ENCODE data around the gene SOX1. TPM values are rescaled to one million over a fixed set of nuclear protein-coding genes. Genes with fewer than 3 reads are reported as not detected.

The SOX1 gene
- total RNA-seq, 1 experiment from 2014 or later: 0.15 TPM

DNA sequence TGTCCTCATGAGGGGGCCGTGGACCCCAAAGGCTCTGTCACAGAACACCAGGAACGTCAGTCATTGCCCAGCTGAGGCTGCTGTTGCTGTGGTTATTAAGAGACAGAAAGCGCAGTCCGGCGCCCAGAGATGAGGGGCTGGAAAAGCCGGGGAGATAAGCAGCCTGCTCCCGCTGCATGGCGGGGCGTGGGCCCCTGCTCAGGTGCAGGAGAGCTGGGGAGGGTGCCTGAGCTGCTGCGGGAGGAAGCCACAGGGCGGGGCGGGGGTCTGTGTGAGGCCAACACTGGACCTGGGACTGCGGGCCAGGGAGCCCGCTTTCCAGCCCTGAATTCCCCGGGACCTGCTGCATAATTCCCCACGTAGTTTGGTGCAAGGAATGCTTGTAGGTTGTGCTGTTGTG, 11.3 kb downstream of the SOX1 start:
- ChIA-PET POLR2A (no interaction called here), CTCF (interaction anchor here (1.3 to 2.3 kb wide), 2 partner anchors 12 to 365 kb away, joined by 3 to 13 read pairs; no protein-coding TSS in a partner anchor)
- peaks cover 24% of the 10 kb centered on the region for H3K4me1 Mint-ChIP-seq
- H3K4me3 Mint-ChIP-seq: no peak overlapping the region
- no peaks in the 10 kb centered on the region for H3K36me3 Mint-ChIP-seq
- H3K9me3 Mint-ChIP-seq: peaks cover 6% of the 10 kb centered on the region
- no peak for TF ChIP-seq ZNF121 (CRISPR knock-in tag; IDR thresholded peaks at IDR 0.05)
- no peak for TF ChIP-seq TCF7 (CRISPR knock-in tag; IDR thresholded peaks at IDR 0.05; ENCODE audit: low read depth)
- TF ChIP-seq FOXP1 (CRISPR knock-in tag; IDR thresholded peaks at IDR 0.05; ENCODE audit: borderline replicate concordance): no peak
- TF ChIP-seq, protein P1, sequence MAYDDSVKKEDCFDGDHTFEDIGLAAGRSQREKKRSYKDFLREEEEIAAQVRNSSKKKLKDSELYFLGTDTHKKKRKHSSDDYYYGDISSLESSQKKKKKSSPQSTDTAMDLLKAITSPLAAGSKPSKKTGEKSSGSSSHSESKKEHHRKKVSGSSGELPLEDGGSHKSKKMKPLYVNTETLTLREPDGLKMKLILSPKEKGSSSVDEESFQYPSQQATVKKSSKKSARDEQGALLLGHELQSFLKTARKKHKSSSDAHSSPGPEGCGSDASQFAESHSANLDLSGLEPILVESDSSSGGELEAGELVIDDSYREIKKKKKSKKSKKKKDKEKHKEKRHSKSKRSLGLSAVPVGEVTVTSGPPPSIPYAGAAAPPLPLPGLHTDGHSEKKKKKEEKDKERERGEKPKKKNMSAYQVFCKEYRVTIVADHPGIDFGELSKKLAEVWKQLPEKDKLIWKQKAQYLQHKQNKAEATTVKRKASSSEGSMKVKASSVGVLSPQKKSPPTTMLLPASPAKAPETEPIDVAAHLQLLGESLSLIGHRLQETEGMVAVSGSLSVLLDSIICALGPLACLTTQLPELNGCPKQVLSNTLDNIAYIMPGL (CRISPR knock-in tag; IDR thresholded peaks at IDR 0.05): no peak
- TF ChIP-seq ETV6 (CRISPR knock-in tag; IDR thresholded peaks at IDR 0.05): no peak
- TF ChIP-seq, protein P2, sequence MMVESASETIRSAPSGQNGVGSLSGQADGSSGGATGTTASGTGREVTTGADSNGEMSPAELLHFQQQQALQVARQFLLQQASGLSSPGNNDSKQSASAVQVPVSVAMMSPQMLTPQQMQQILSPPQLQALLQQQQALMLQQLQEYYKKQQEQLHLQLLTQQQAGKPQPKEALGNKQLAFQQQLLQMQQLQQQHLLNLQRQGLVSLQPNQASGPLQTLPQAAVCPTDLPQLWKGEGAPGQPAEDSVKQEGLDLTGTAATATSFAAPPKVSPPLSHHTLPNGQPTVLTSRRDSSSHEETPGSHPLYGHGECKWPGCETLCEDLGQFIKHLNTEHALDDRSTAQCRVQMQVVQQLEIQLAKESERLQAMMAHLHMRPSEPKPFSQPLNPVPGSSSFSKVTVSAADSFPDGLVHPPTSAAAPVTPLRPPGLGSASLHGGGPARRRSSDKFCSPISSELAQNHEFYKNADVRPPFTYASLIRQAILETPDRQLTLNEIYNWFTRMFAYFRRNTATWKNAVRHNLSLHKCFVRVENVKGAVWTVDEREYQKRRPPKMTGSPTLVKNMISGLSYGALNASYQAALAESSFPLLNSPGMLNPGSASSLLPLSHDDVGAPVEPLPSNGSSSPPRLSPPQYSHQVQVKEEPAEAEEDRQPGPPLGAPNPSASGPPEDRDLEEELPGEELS (CRISPR knock-in tag; IDR thresholded peaks at IDR 0.05): no peak
- TF ChIP-seq, protein P3, sequence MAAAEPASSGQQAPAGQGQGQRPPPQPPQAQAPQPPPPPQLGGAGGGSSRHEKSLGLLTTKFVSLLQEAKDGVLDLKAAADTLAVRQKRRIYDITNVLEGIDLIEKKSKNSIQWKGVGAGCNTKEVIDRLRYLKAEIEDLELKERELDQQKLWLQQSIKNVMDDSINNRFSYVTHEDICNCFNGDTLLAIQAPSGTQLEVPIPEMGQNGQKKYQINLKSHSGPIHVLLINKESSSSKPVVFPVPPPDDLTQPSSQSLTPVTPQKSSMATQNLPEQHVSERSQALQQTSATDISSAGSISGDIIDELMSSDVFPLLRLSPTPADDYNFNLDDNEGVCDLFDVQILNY (CRISPR knock-in tag; IDR thresholded peaks at IDR 0.05): no peak
- no peak for TF ChIP-seq TP53 (CRISPR knock-in tag; IDR thresholded peaks at IDR 0.05)
- TF ChIP-seq MXD4 (CRISPR knock-in tag; IDR thresholded peaks at IDR 0.05; ENCODE audit: borderline replicate concordance): no peak
- TF ChIP-seq, protein P4, sequence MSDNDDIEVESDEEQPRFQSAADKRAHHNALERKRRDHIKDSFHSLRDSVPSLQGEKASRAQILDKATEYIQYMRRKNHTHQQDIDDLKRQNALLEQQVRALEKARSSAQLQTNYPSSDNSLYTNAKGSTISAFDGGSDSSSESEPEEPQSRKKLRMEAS (CRISPR knock-in tag; IDR thresholded peaks at IDR 0.05): no peak
- TF ChIP-seq ZNF263 (CRISPR knock-in tag; IDR thresholded peaks at IDR 0.05; ENCODE audit: low read depth): no peak
- TF ChIP-seq, protein P5, sequence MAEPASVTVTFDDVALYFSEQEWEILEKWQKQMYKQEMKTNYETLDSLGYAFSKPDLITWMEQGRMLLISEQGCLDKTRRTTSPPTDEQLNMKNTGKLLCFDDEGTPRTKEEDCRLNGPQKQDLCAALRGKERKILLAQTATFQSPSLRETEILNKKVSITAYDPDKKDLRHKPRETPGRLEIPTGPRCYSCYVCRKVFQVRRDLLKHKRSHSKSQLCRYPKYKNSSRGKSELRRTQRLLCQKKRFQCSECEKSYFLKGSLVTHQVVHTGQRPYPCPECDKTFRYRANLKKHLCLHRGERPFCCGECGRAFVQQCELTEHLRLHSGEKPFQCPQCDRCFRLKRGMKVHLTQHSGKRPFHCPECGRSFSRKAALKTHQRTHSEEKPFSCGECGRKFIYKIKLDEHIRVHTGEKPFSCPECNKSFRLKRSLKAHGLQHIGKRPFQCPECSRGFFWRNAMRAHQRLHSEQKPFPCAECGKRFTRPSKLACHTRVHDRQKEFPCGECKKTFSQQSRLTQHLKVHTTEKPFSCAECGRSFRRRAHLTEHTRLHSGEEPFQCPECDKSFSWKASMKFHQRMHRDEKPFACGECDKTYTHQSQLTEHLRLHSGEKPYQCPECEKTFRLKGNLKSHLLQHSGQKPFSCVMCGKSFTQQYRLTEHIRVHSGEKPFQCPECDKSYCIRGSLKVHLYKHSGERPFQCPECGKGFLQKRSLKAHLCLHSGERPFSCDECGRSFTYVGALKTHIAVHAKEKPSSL (CRISPR knock-in tag; conservative IDR thresholded peaks at IDR 0.05): no peak
- H3K27me3 Mint-ChIP-seq (ENCODE audit: low read depth): peaks cover 38% of the 10 kb centered on the region
- no peak overlapping the region for H3K27ac Mint-ChIP-seq
- ATAC-seq: peak; percentile 43
- peak; percentile 57 for DNase-seq (ENCODE audit: low spot score)

DNA sequence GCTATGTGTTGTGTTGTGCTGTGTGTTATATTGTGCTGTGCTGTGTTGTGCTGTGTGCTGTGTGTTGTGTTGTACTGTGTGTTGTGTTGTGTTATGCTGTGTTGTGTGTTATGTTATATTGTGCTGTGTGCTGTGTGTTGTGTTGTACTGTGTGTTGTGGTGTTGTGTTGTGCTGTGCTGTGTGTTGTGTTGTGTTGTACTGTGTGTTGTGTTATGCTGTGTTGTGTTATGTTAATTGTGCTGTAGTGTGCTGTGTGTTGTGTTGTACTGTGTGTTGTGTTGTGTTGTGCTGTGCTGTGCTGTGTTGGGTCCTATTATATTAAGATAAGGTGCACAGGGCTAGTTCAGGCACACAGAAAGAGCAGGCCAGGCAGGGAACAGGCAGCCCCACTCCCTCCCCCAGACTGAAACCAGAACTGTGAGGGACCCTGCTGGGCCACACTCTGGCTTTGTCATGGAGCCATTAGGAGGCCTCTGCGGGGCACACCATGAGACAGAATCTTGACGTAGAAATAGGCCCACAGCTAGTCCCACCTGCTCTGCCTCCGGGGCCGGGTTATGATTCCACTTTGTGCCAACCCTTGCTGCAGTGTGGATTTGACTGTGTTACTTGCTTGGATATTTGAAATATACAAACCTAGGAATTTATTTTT, 12.1 kb downstream of the SOX1 start:
- CTCF ChIA-PET: interaction anchor here (0.7 to 2.3 kb wide), 2 partner anchors 24 to 364 kb away, joined by 3 to 13 read pairs; no protein-coding TSS in a partner anchor
- ATAC-seq: peak; percentile 66
- no peak overlapping the region for H3K27ac Mint-ChIP-seq

More for the DNA sequence above, 12.1 kb downstream of the SOX1 start:
- H3K36me3 Mint-ChIP-seq: peaks cover 6% of the 10 kb centered on the region
- peaks cover 37% of the 10 kb centered on the region for H3K27me3 Mint-ChIP-seq (ENCODE audit: low read depth)
- DNase-seq (ENCODE audit: low spot score): peak; percentile 61
- POLR2A ChIA-PET: no interaction called here
- peaks cover 13% of the 10 kb centered on the region for H3K9me3 Mint-ChIP-seq
- peaks cover 20% of the 10 kb centered on the region for H3K4me1 Mint-ChIP-seq
- H3K4me3 Mint-ChIP-seq: no peak overlapping the region
- TF ChIP-seq ZNF423 (CRISPR knock-in tag; IDR thresholded peaks at IDR 0.05): peak; percentile 98
- TF ChIP-seq, protein P2 (CRISPR knock-in tag; IDR thresholded peaks at IDR 0.05): peak; percentile 64; the same call in 1 of the 2 replicates
- no peak for TF ChIP-seq SOX15 (CRISPR knock-in tag; IDR thresholded peaks at IDR 0.05)
